Measurements from ENCODE around the gene SPATA16. TPM values are rescaled to one million over a fixed set of nuclear protein-coding genes. Genes with fewer than 3 reads are reported as not detected.

Gene SPATA16
- total and polyA plus RNA-seq, 2 of the 13 experiments (the other 11 are each of a cell fraction or from before 2014, with no cell fraction given) = not detected

GRCh38 chr3:172908771-172909270 lies 232.2 kb downstream of the SPATA16 start (continued):
- no peak for TF ChIP-seq ETV5 (CRISPR knock-in tag; IDR thresholded peaks at IDR 0.05; ENCODE audit: borderline replicate concordance)

GRCh38 chr3:172905451-172905850 lies 235.6 kb downstream of the SPATA16 start:
- TF ChIP-seq ZNF207 (IDR thresholded peaks at IDR 0.05; ENCODE audit: borderline replicate concordance) (no peak), IRF9 (CRISPR knock-in tag; IDR thresholded peaks at IDR 0.05; ENCODE audit: borderline replicate concordance) (no peak), ZNF605 (CRISPR knock-in tag; IDR thresholded peaks at IDR 0.05) (no peak), ZNF274 (CRISPR knock-in tag; IDR thresholded peaks at IDR 0.05) (no peak), KMT2B (CRISPR knock-in tag; IDR thresholded peaks at IDR 0.05) (no peak), RELA (CRISPR knock-in tag; IDR thresholded peaks at IDR 0.05) (no peak), ZNF124 (CRISPR knock-in tag; IDR thresholded peaks at IDR 0.05) (no peak), KLF12 (CRISPR knock-in tag; IDR thresholded peaks at IDR 0.05; ENCODE audit: borderline replicate concordance) (no peak), ZNF510 (CRISPR knock-in tag; IDR thresholded peaks at IDR 0.05; ENCODE audit: low read depth) (no peak)
- Histone ChIP-seq H3K9ac (ENCODE audit: insufficient read depth, low read depth, low read length) (no peak overlapping the region), H3K4me1 (ENCODE audit: insufficient read depth, low read length) (no peaks in the 10 kb centered on the region), H3K4me2 (ENCODE audit: low read depth, low read length) (no peak overlapping the region), H3K27me3 (ENCODE audit: control insufficient read depth in 1 of 2, insufficient read depth in 2 of 2, low read length in 2 of 2) (peaks cover 0 to 11% of the 10 kb centered on the region in 2 experiments; a peak in 2 of 5 replicates), H3K4me3 (replicated peaks in 1 of 3; ENCODE audit: insufficient read depth in 1 of 3, low read depth in 2 of 3, low read length in 3 of 3) (no peak overlapping the region), H3K36me3 (replicated peaks in 1 of 2; ENCODE audit: control insufficient read depth in 1 of 2, insufficient read depth in 2 of 2, low read length in 2 of 2) (no peaks in the 10 kb centered on the region), H3K9me3 (ENCODE audit: low read length) (no peaks in the 10 kb centered on the region), H3K79me2 (ENCODE audit: insufficient read depth, low read length) (no peaks in the 10 kb centered on the region), H4K20me1 (ENCODE audit: insufficient read depth, low read length) (no peaks in the 10 kb centered on the region), H3K27ac (ENCODE audit: extremely low read length, insufficient read depth, low read length) (no peak overlapping the region), H2AFZ (ENCODE audit: low read length) (no peak overlapping the region)
- whole genome bisulfite sequencing (ENCODE audit: low lambda C conversion rate) = 2% methylated on average over 1 of the region's 1 CpG
- DNase-seq (ENCODE audit: low spot score) = no peak
- FAIRE-seq = no peak
- intact Hi-C loops (cut with micrococcal nuclease; ENCODE audit: unreplicated experiment) = no loop called here
- ChIA-PET CTCF (ENCODE audit: low intra/inter-chr PET ratio, low total read pairs) (no interaction called here), POLR2A (no interaction called here)
- ATAC-seq = no peak
- in situ Hi-C loops (cut with HindIII; ENCODE audit: extremely low pct_ligation_motif_present, low pct_unique_long_range_greater_than_20kb) = no loop called here
- no TSS peak for BruUV-seq (replicated peaks)
